Heart left ventricle (tissue), 16 donors: Measurements from ENCODE around the gene GARIN1A. TPM values are rescaled to one million over a fixed set of nuclear protein-coding genes. Genes with fewer than 3 reads are reported as not detected.
"Not testable (repeated sequence)": the region's sequence is repeated elsewhere in the genome, so short reads cannot be mapped to it uniquely, and the experiment has no call there.

ENCODE experiments used
- ATAC-seq, 4 donors: fragments of 200-7000 bp; cut with Tn5 transposase; one replicate each; pipeline ENCODE4 v1.9.1; 2020 to 2022; ENCODE audit warnings: moderate library complexity in 4 of 4, mild to moderate bottlenecking in 3 of 4, moderate number of reproducible peaks in 1 of 4
- DNase-seq, 5 donors: peaks; one replicate each; pipeline ENCODE4 v3.0.0-alpha.2; 2020
- H3K27ac ChIP-seq, 12 donors: fragments of 200-600 bp; sonication (generic) in 4 of 12; one replicate each; pipeline versions ENCODE4 v1.5.0 to v1.8.0; 2016 to 2022; ENCODE audit warnings: mild to moderate bottlenecking in 2 of 12
- H3K27me3 ChIP-seq, 9 donors: fragments of 200-600 bp; sonication (generic) in 2 of 9; one replicate each; pipeline versions ENCODE4 v1.5.1 to v1.8.0; 2016 to 2022; ENCODE audit warnings: mild to moderate bottlenecking in 3 of 9
- H3K36me3 ChIP-seq, 9 donors: fragments of 200-600 bp; sonication (generic) in 2 of 9; one replicate each; pipeline versions ENCODE4 v1.5.0 to v1.8.0; 2018 to 2022; ENCODE audit warnings: mild to moderate bottlenecking in 2 of 9
- H3K4me1 ChIP-seq, 12 donors: fragments of 200-600 bp; sonication (generic) in 4 of 12; one replicate each; pipeline versions ENCODE4 v1.5.0 to v1.8.0; 2016 to 2022; ENCODE audit warnings: mild to moderate bottlenecking in 3 of 12
- H3K4me3 ChIP-seq, 12 donors: fragments of 200-600 bp; sonication (generic) in 4 of 12; one replicate each; pipeline versions ENCODE4 v1.5.0 to v1.8.0; 2017 to 2022; ENCODE audit warnings: mild to moderate bottlenecking in 9 of 12, moderate library complexity in 4 of 12
- H3K9me3 ChIP-seq, 12 donors: fragments of 200-600 bp; sonication (generic) in 4 of 12; one replicate each; pipeline versions ENCODE4 v1.5.0 to v1.8.0; 2016 to 2022; ENCODE audit warnings: mild to moderate bottlenecking in 1 of 12
- POLR2A ChIP-seq, 2 donors: fragments of 450-650 bp; IDR thresholded peaks; one replicate each; pipeline ENCODE4 v1.6.1; 2017; ENCODE audit warnings: antibody characterized with exemption in 2 of 2, mild to moderate bottlenecking in 2 of 2, moderate library complexity in 2 of 2
- WGBS, 4 donors: extraction: QIAGEN DNeasy Blood & Tissue Kit in 2 of 4; methylation state at CpG; one replicate each; pipeline versions ENCODE4 v1.1.5 to v1.1.7; 2013 to 2018; 5-methylcytosine and 5-hydroxymethylcytosine counted together
- intact Hi-C, 10 donors: fragments of 100-400 bp; cut with DNase I; formaldehyde crosslinking; loops; one replicate each; pipeline versions ENCODE4 v1.11.1 to v1.14.2; 2022
- polyA plus RNA-seq, 2 donors: library from polyadenylated mRNA; stranded (reverse); fragments of 200-250 nt; gene quantifications; one replicate each; pipeline ENCODE4 v1.2.3, GENCODE V29; 2013
- total RNA-seq, 9 donors: library from RNA; depleted of rRNA in 2 of 9; stranded (reverse); fragments of >200 nt in 2 of 9; fragmentation: NEBNext Ultra II Directional in 3 of 9; extraction: Animal tissue kit (Norgen Biotek cat#: 25700) in 3 of 9; gene quantifications; one replicate each; pipeline versions ENCODE4 v1.1.0 to v1.2.4, GENCODE V29; 2016 to 2023
- TF ChIP-seq, protein P1 (sequence below), 12 donors: fragments of 200-600 bp; sonication (generic) in 4 of 12; IDR thresholded peaks; one replicate each; pipeline versions ENCODE4 v1.5.0 to v1.8.0; 2018 to 2022; ENCODE audit warnings: antibody characterized with exemption in 12 of 12, mild to moderate bottlenecking in 5 of 12
- donor health status: ischemic (EF 13 %, LVEDD 7.1; RV severe dilation, severe dysfunction).
- donor health status: healthy with polysubstance abuse.
- donor health status: DM: no; HTN: yes; CAD: no.
- donor health status: DM: no; HTN: no; CAD: no.
- donor health status: ischemic (EF 25% LVEDD 6.9; RV normal size, moderate dysfunction).
- donor health status: ischemic (EF 25% LVEDD 5.7; RV mildly dilated, moderate dysfunction).
- donor health status: healthy.
- donor health status: DM: yes; HTN: yes; CAD: no.
- donor health status: ischemic (EF 35%, LVEDD 5.7; RV mildly dilated, moderate dysfunction).
- donor health status: nonischemic (EF 11% LVEDD 7.7; RV severe dilation, severe dysfunction).
- donor health status: DM: yes; HTN: yes; CAD: no.
- donor health status: PGD.
- donor health status: ischemic (EF 29% LVEDD 5.4; RV normal size, mild dysfunction).
- donor health status: nonischemic (EF 23%, LVEDD 6.1; RV moderate dilation, normal function).

Gene GARIN1A
- total and polyA plus RNA-seq, 11 donors = 0.31 to 4.6 (median 2.1) TPM

DNA sequence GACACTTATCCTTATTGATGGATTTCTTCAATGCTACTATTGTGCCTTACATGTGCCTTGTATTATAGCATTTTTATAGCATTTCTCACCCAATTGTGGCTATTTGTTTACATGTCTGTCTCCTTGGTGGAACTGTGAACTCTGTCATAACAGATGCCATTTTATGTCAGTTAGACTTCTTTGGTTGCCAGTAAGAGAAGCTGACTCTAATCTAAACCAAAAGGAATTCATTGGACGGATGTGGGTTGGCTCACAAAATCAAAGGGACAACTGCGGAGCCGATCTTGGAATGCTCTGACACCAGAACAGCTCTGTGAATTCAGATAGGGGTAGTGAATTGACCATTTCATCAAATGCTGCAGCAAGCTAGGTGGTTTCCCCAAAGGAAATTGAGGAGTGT is 15.0 kb downstream of the GARIN1A start:
- DNase-seq = no peak
- WGBS, 4 donors = 87 to 96% (median 92%) methylated on average over 3 of the region's 3 CpGs
- intact Hi-C loops = no loop called here

DNA sequence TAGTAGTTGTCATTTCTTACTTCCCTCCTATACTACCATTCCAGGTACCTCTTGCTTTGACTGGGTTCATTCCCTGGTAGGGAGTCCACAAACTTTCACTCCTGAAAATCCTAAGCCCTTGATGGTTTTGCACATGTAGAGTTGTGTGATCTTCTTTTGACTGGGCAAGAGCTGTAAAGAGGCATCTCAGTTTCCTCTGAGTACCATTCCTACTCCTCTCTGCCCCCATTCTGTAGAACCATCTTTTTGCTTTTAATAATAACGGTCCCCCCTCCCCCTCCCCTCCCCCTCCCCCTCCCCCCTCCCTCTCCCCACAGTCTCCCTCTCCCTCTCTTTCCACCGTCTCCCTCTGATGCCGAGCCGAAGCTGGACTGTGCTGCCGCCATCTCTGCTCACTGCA is 16.4 kb downstream of the GARIN1A start:
- DNase-seq (no peak), ATAC-seq (no peak)
- Histone ChIP-seq H3K4me3 (no peak overlapping the region), H3K27ac (no peak overlapping the region), H3K36me3 (peaks cover 0 to 14% (median 2%) of the 10 kb centered on the region in 9 donors), H3K27me3 (no peaks in the 10 kb centered on the region), H3K4me1 (no peaks in the 10 kb centered on the region), H3K9me3 (no peaks in the 10 kb centered on the region)
- TF ChIP-seq, protein P1, sequence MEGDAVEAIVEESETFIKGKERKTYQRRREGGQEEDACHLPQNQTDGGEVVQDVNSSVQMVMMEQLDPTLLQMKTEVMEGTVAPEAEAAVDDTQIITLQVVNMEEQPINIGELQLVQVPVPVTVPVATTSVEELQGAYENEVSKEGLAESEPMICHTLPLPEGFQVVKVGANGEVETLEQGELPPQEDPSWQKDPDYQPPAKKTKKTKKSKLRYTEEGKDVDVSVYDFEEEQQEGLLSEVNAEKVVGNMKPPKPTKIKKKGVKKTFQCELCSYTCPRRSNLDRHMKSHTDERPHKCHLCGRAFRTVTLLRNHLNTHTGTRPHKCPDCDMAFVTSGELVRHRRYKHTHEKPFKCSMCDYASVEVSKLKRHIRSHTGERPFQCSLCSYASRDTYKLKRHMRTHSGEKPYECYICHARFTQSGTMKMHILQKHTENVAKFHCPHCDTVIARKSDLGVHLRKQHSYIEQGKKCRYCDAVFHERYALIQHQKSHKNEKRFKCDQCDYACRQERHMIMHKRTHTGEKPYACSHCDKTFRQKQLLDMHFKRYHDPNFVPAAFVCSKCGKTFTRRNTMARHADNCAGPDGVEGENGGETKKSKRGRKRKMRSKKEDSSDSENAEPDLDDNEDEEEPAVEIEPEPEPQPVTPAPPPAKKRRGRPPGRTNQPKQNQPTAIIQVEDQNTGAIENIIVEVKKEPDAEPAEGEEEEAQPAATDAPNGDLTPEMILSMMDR (IDR thresholded peaks at IDR 0.05) = no peak
- TF ChIP-seq POLR2A (IDR thresholded peaks at IDR 0.05) = no peak
- intact Hi-C loops = no loop called here
- WGBS, 4 donors = 59 to 90% (median 79%) methylated on average over 1 to 5 of the region's 5 CpGs

More for the DNA sequence above, 15.0 kb downstream of the GARIN1A start:
- TF ChIP-seq, protein P1 (IDR thresholded peaks at IDR 0.05) = no peak
- TF ChIP-seq POLR2A (IDR thresholded peaks at IDR 0.05) = no peak
- no peak overlapping the region for H3K27ac ChIP-seq
- ATAC-seq = no peak
- H3K9me3 ChIP-seq = no peaks in the 10 kb centered on the region
- H3K4me3 ChIP-seq = no peak overlapping the region
- no peaks in the 10 kb centered on the region for H3K27me3 ChIP-seq
- H3K36me3 ChIP-seq = peaks cover 0 to 20% (median 6%) of the 10 kb centered on the region in 9 donors
- H3K4me1 ChIP-seq = no peaks in the 10 kb centered on the region

DNA sequence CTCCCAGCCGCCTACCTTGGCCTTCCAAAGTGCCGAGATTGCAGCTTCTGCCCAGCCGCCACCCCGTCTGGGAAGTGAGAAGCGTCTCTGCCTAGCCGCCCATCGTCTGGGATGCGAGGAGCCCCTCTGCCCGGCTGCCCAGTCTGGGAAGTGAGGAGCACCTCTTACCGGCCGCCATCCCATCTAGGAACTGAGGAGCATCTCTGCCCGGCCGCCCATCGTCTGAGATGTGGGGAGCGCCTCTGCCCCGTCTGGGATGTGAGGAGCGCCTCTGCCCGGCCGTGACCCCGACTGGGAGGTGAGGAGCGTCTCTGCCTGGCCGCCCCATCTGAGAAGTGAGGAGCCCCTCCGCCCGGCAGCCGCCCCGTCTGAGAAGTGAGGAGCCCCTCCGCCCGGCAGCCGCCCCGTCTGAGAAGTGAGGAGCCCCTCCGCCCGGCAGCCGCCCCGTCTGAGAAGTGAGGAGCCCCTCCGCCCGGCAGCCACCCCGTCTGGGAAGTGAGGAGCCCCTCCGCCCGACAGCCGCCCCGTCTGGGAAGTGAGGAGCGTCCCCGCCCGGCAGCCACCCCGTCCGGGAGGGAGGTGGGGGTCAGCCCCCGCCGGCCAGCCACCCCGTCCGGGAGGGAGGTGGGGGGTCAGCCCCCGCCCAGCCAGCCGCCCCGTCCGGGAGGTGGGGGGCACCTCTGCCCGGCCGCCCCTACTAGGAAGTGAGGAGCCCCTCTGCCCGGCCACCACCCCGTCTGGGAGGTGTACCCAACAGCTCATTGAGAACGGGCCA is 17.3 kb downstream of the GARIN1A start:
- DNase-seq, intact Hi-C loops, H3K9me3 ChIP-seq, ATAC-seq, H3K27me3 ChIP-seq, H3K36me3 ChIP-seq, H3K4me3 ChIP-seq, H3K4me1 ChIP-seq, H3K27ac ChIP-seq: not testable (repeated sequence)
- 96 to 98% (median 96%) methylated on average over 25 to 51 of the region's 59 CpGs for WGBS, 4 donors

DNA sequence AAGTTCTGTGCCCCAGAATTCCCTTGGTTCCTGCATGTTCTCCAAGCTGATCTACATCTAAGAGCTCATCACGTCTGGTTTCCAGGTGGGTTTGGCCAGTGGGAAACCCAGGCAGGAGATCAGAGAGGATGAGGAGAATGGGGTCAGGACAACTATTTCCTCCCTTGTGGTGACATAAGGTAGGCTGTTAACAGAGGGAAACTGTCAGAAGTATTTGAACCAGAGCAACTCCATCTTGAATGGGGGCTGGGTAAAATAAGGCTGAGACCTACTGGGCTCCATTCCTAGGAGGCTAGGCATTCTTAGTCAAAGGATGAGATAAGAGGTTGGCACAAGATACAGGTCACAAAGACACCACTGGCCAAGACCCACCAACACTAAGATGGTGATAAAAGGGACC is 19.1 kb downstream of the GARIN1A start:
- Histone ChIP-seq H3K9me3 (no peaks in the 10 kb centered on the region), H3K4me1 (no peaks in the 10 kb centered on the region), H3K36me3 (no peaks in the 10 kb centered on the region), H3K27ac (no peak overlapping the region), H3K4me3 (no peak overlapping the region), H3K27me3 (peaks cover 0 to 4% (median 0%) of the 10 kb centered on the region in 9 donors)
- intact Hi-C loops = no loop called here
- TF ChIP-seq POLR2A (IDR thresholded peaks at IDR 0.05) = no peak
- TF ChIP-seq, protein P1 (IDR thresholded peaks at IDR 0.05) = no peak
- DNase-seq (no peak), ATAC-seq (no peak)
- WGBS, 4 donors = 65 to 80% (median 68%) methylated on average over 1 of the region's 1 CpG
